OCI-LY1 (cell line): ENCODE results near the gene SFMBT2.

ENCODE experiments used
- CTCF ChIP-seq: fragments of 200-600 bp; sonication (generic), shearing (Covaris generic); IDR thresholded peaks from 2 replicates; pipeline ENCODE4 v1.5.1; 2017; ENCODE audit warnings: mild to moderate bottlenecking, antibody characterized with exemption, low read length, moderate library complexity, mixed read lengths
- EZH2 ChIP-seq: fragments of 200-600 bp; sonication (generic), shearing (Covaris generic); IDR thresholded peaks from 2 replicates; pipeline ENCODE4 v1.8.0; 2017; ENCODE audit warnings: borderline replicate concordance, mixed run types, mild to moderate bottlenecking, antibody characterized with exemption, low read length, moderate library complexity, mixed read lengths

- TF ChIP-seq EZH2: no peak
- no peak for TF ChIP-seq CTCF
Observed at GRCh38 chr10:7412928-7413282, 2.1 kb upstream of the SFMBT2 start.
